Thoracic aorta (tissue), 2 donors: Measurements from ENCODE around the gene NFIA. TPM values are rescaled to one million over a fixed set of nuclear protein-coding genes. Genes with fewer than 3 reads are reported as not detected.

Source experiments
- ATAC-seq: fragments of 150-250 bp; one replicate; pipeline ENCODE4 v1.8.0; 2017; ENCODE audit warnings: low read depth; ENCODE audit not compliant: insufficient number of reproducible peaks, low FRiP score
- DNase-seq: peaks from one replicate; pipeline ENCODE4 v3.0.0-alpha.2; 2020; ENCODE audit warnings: low spot score
- H3K27ac ChIP-seq, 2 donors: fragments of 200-600 bp; sonication (generic); 1 replicate in 1 of 2; 2 replicates in 1 of 2; pipeline ENCODE4 v1.5.1; 2016; ENCODE audit warnings: mild to moderate bottlenecking in 2 of 2, moderate library complexity in 2 of 2
- H3K27me3 ChIP-seq: fragments of 200-600 bp; sonication (generic); replicated peaks from 2 replicates; pipeline ENCODE4 v1.6.0; 2016; ENCODE audit warnings: mild to moderate bottlenecking; ENCODE audit not compliant: insufficient read depth
- H3K36me3 ChIP-seq: fragments of 200-600 bp; sonication (generic); one replicate; pipeline ENCODE4 v1.5.1; 2016
- H3K4me1 ChIP-seq, 2 donors: fragments of 200-600 bp; sonication (generic); 1 replicate in 1 of 2; 2 replicates in 1 of 2; pipeline versions ENCODE4 v1.5.1 to v1.6.0; 2016; ENCODE audit warnings: low read depth in 2 of 2, mild to moderate bottlenecking in 1 of 2; ENCODE audit not compliant: control insufficient read depth in 1 of 2
- H3K4me3 ChIP-seq: fragments of 200-600 bp; sonication (generic); 2 replicates; pipeline ENCODE4 v1.5.1; 2016; ENCODE audit warnings: mild to moderate bottlenecking
- H3K9me3 ChIP-seq: fragments of 200-600 bp; sonication (generic); 2 replicates; pipeline ENCODE4 v1.5.1; 2016
- CTCF ChIP-seq: fragments of 200-600 bp; sonication (generic); IDR thresholded peaks from one replicate; pipeline ENCODE4 v1.5.1; 2019; ENCODE audit warnings: antibody characterized with exemption
- total RNA-seq, 2 donors: library from RNA; depleted of rRNA; stranded (reverse); fragments of >200 nt; gene quantifications; one replicate each; pipeline versions ENCODE4 v1.1.0 to v1.2.3, GENCODE V29; 2016

Gene NFIA
- total RNA-seq, 2 donors from 2014 or later = 99.8 to 118 TPM

GRCh38 chr1:61442544-61442943 is 360.2 kb downstream of the NFIA start:
- no peak for TF ChIP-seq CTCF
- Histone ChIP-seq H3K27me3 (no peaks in the 10 kb centered on the region), H3K36me3 (no peaks in the 10 kb centered on the region), H3K27ac (peak overlapping the region in 1 of 2 donors; percentile 3), H3K4me1 (peaks cover 9 to 62% of the 10 kb centered on the region in 2 donors), H3K9me3 (no peaks in the 10 kb centered on the region), H3K4me3 (no peak overlapping the region)
- DNase-seq (no peak), ATAC-seq (no peak)

GRCh38 chr1:61444288-61444687 is 361.9 kb downstream of the NFIA start:
- H3K27me3 ChIP-seq = no peaks in the 10 kb centered on the region
- ATAC-seq (no peak), DNase-seq (no peak)
- no peaks in the 10 kb centered on the region for H3K9me3 ChIP-seq
- H3K27ac ChIP-seq = peak overlapping the region; percentile 31 to 59
- H3K36me3 ChIP-seq = no peaks in the 10 kb centered on the region
- peaks cover 14 to 70% of the 10 kb centered on the region in 2 donors for H3K4me1 ChIP-seq
- H3K4me3 ChIP-seq = no peak overlapping the region
- TF ChIP-seq CTCF = no peak

GRCh38 chr1:61445269-61445825 is 363.0 kb downstream of the NFIA start:
- ATAC-seq = no peak
- H3K27me3 ChIP-seq = no peaks in the 10 kb centered on the region
- no peak for TF ChIP-seq CTCF
- H3K9me3 ChIP-seq = no peaks in the 10 kb centered on the region
- H3K27ac ChIP-seq = no peak overlapping the region
- no peak overlapping the region for H3K4me3 ChIP-seq
- H3K4me1 ChIP-seq = peaks cover 24 to 80% of the 10 kb centered on the region in 2 donors
- H3K36me3 ChIP-seq = no peaks in the 10 kb centered on the region
- no peak for DNase-seq

GRCh38 chr1:61446531-61446991 is 364.2 kb downstream of the NFIA start:
- no peak for TF ChIP-seq CTCF
- H3K4me1 ChIP-seq = peaks cover 35 to 85% of the 10 kb centered on the region in 2 donors
- no peak overlapping the region for H3K27ac ChIP-seq

GRCh38 chr1:61447106-61447967 is 365.0 kb downstream of the NFIA start:
- no peaks in the 10 kb centered on the region for H3K27me3 ChIP-seq
- H3K4me3 ChIP-seq = no peak overlapping the region
- no peak for TF ChIP-seq CTCF
- peak overlapping the region; percentile 93 to 95 for H3K27ac ChIP-seq
- peaks cover 38 to 89% of the 10 kb centered on the region in 2 donors for H3K4me1 ChIP-seq
- no peak for ATAC-seq
- H3K9me3 ChIP-seq = no peaks in the 10 kb centered on the region
- no peaks in the 10 kb centered on the region for H3K36me3 ChIP-seq
- DNase-seq = no peak

More at GRCh38 chr1:61446531-61446991, 364.2 kb downstream of the NFIA start:
- Histone ChIP-seq H3K27me3 (no peaks in the 10 kb centered on the region), H3K36me3 (no peaks in the 10 kb centered on the region), H3K9me3 (no peaks in the 10 kb centered on the region), H3K4me3 (no peak overlapping the region)
- no peak for DNase-seq
- no peak for ATAC-seq
